OCI-LY7 (cell line): Measurements from ENCODE around the gene CDK6. TPM values are rescaled to one million over a fixed set of nuclear protein-coding genes. Genes with fewer than 3 reads are reported as not detected.

ENCODE experiments used
- BruUV-seq: library from RNA; stranded (reverse); fragments of 400-500 nt; replicated peaks from 2 replicates; lab custom pipeline; 2021; lab: Mats Ljungman, UMichigan
- CTCF ChIA-PET: fragments of 300-600 bp; sonication (Branson Sonifier 250); formaldehyde crosslinking; loops from one replicate; lab custom pipeline; 2022; ENCODE audit warnings: antibody characterized with exemption; ENCODE audit not compliant: unreplicated experiment; lab: Charles Lee
- POLR2A ChIA-PET: fragments of 300-600 bp; sonication (Branson Sonifier 250); formaldehyde crosslinking; loops from one replicate; lab custom pipeline; 2022; ENCODE audit warnings: antibody characterized with exemption; lab: Charles Lee
- DNase-seq: peaks from one replicate; pipeline ENCODE4 v3.0.0-alpha.2; 2015; ENCODE audit warnings: low spot score
- H2AFZ ChIP-seq: fragments of 200-600 bp; sonication (generic), shearing (Covaris generic); 2 replicates; pipeline ENCODE4 v1.6.1; 2014; ENCODE audit warnings: mild to moderate bottlenecking, antibody characterized with exemption, low read length, moderate library complexity
- H3K27ac ChIP-seq: fragments of 200-600 bp; sonication (generic); 2 replicates; pipeline ENCODE4 v1.5.1; 2014; ENCODE audit warnings: mixed run types, low read depth, mild to moderate bottlenecking, moderate library complexity, low read length, inconsistent platforms; ENCODE audit not compliant: poor library complexity, severe bottlenecking
- H3K36me3 ChIP-seq: fragments of 200-600 bp; sonication (generic); 2 replicates; pipeline ENCODE4 v1.6.1; 2014; ENCODE audit warnings: mild to moderate bottlenecking, antibody characterized with exemption, low read length, moderate library complexity, mixed read lengths; ENCODE audit not compliant: insufficient read depth
- H3K4me1 ChIP-seq: fragments of 200-600 bp; sonication (generic); 2 replicates; pipeline ENCODE4 v1.5.1; 2014; ENCODE audit warnings: mild to moderate bottlenecking, low read length; ENCODE audit not compliant: insufficient read depth, poor library complexity, severe bottlenecking
- H3K4me2 ChIP-seq: fragments of 200-600 bp; sonication (generic); 2 replicates; pipeline ENCODE4 v1.6.1; 2014; ENCODE audit warnings: mild to moderate bottlenecking, low read length
- H3K4me3 ChIP-seq: fragments of 200-600 bp; sonication (generic); 2 replicates; pipeline ENCODE4 v1.5.1; 2014; ENCODE audit warnings: mild to moderate bottlenecking, low read depth, low read length; ENCODE audit not compliant: poor library complexity, severe bottlenecking
- H3K79me2 ChIP-seq: fragments of 200-600 bp; sonication (generic); 2 replicates; pipeline ENCODE4 v1.6.1; 2016; ENCODE audit warnings: low read depth, mild to moderate bottlenecking, low read length, moderate library complexity, mixed read lengths; ENCODE audit not compliant: insufficient read depth
- H3K9me2 ChIP-seq: fragments of 200-600 bp; sonication (generic); 2 replicates; pipeline ENCODE4 v1.6.1; 2016; ENCODE audit warnings: mild to moderate bottlenecking, low read length, mixed read lengths; ENCODE audit not compliant: insufficient read depth
- H3K9me3 ChIP-seq: fragments of 200-600 bp; sonication (generic); 2 replicates; pipeline ENCODE4 v1.6.1; 2014; ENCODE audit warnings: mild to moderate bottlenecking, mixed run types, low read length, mixed read lengths
- H4K20me1 ChIP-seq: fragments of 200-600 bp; sonication (generic); 2 replicates; pipeline ENCODE4 v1.6.1; 2014; ENCODE audit warnings: mild to moderate bottlenecking, antibody characterized with exemption, low read length, moderate library complexity, mixed read lengths; ENCODE audit not compliant: insufficient read depth
- EZH2phosphoT487 ChIP-seq: fragments of 200-600 bp; sonication (generic); IDR thresholded peaks from 2 replicates; pipeline ENCODE4 v1.6.1; 2018; ENCODE audit warnings: low read depth, borderline replicate concordance, mild to moderate bottlenecking, mixed run types, antibody characterized with exemption, low read length, moderate library complexity, mixed read lengths
- intact Hi-C: fragments of 100-400 bp; cut with micrococcal nuclease; formaldehyde crosslinking; loops from one replicate; pipeline ENCODE4 v1.10.0; 2022; ENCODE audit not compliant: unreplicated experiment
- total RNA-seq, 2 experiments: library from RNA; depleted of rRNA in 1 of 2; stranded (reverse); fragments of >200 nt in 1 of 2; shearing (Covaris generic) in 1 of 2; gene quantifications; 2 replicates each; pipeline ENCODE4 v1.2.3, GENCODE V29; 2014 to 2022
- TF ChIP-seq, protein P1 (sequence below): fragments of 200-600 bp; sonication (generic); conservative IDR thresholded peaks from 2 replicates; pipeline ENCODE4 v1.5.1; 2014; ENCODE audit warnings: mild to moderate bottlenecking, antibody characterized with exemption, low read length, moderate library complexity, mixed read lengths

The CDK6 gene
- total RNA-seq, 2 experiments from 2014 or later, result 35.5 to 44.1 TPM

DNA sequence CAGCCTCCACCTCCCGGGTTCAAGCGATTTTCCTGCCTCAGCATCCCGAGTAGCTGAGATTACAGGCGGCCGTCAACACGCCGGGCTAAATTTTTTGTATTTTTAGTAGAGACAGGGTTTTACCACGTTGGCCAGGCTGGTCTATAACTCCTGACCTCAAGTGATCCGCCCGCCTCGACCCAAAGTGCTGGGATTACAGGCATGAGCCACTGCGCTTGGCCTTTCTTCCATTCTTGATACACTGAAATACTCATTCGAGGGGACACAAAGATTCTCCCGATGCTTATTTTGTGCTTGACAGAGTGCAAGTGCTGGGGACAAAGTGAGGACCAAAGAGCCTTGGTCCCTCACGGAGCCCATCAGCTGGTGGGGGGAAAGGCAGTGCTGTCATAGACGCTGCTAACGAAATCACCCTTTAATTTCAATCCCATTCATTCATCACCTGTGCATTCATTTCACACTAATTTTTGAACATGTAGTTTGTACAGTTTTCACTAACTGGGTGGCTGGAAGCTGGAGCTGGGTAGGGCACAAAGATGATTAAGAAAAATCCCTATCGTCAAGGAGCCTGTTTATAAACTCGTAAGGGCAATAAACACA is 245.6 kb downstream of the CDK6 start:
- H4K20me1 ChIP-seq, result peaks cover 36% of the 10 kb centered on the region
- H3K36me3 ChIP-seq, result peaks cover 27% of the 10 kb centered on the region
- CTCF ChIA-PET, result interaction anchor here (0.6 to 1.4 kb wide), 2 partner anchors 62 to 482 kb away, joined by 3 to 5 read pairs; partner anchors contain the start of genes PEX1 and RBM48
- DNase-seq, result no peak
- H3K4me3 ChIP-seq, result peak overlapping the region; percentile 89
- H3K9me3 ChIP-seq, result no peaks in the 10 kb centered on the region
- H2AFZ ChIP-seq, result peak overlapping the region; percentile 23; the same call in 1 of the 2 replicates
- peaks cover 40% of the 10 kb centered on the region for H3K79me2 ChIP-seq
- H3K27ac ChIP-seq, result no peak overlapping the region
- BruUV-seq, result TSS peak; percentile 85
- no peak for TF ChIP-seq EZH2phosphoT487
- TF ChIP-seq, protein P1, sequence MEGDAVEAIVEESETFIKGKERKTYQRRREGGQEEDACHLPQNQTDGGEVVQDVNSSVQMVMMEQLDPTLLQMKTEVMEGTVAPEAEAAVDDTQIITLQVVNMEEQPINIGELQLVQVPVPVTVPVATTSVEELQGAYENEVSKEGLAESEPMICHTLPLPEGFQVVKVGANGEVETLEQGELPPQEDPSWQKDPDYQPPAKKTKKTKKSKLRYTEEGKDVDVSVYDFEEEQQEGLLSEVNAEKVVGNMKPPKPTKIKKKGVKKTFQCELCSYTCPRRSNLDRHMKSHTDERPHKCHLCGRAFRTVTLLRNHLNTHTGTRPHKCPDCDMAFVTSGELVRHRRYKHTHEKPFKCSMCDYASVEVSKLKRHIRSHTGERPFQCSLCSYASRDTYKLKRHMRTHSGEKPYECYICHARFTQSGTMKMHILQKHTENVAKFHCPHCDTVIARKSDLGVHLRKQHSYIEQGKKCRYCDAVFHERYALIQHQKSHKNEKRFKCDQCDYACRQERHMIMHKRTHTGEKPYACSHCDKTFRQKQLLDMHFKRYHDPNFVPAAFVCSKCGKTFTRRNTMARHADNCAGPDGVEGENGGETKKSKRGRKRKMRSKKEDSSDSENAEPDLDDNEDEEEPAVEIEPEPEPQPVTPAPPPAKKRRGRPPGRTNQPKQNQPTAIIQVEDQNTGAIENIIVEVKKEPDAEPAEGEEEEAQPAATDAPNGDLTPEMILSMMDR, result no peak
- peaks cover 35% of the 10 kb centered on the region for H3K4me1 ChIP-seq
- no peaks in the 10 kb centered on the region for H3K9me2 ChIP-seq
- H3K4me2 ChIP-seq, result peak overlapping the region; percentile 83
- POLR2A ChIA-PET, result interaction anchor here (0.7 to 1.5 kb wide), 3 partner anchors 12 to 21 kb away, joined by 3 to 6 read pairs (median 4); no protein-coding TSS in a partner anchor
- intact Hi-C loops, result loop anchor here (1.0 to 10.0 kb wide), 3 partner anchors 457 to 1461 kb away; partner anchors contain the start of genes CYP51A1 and VPS50

DNA sequence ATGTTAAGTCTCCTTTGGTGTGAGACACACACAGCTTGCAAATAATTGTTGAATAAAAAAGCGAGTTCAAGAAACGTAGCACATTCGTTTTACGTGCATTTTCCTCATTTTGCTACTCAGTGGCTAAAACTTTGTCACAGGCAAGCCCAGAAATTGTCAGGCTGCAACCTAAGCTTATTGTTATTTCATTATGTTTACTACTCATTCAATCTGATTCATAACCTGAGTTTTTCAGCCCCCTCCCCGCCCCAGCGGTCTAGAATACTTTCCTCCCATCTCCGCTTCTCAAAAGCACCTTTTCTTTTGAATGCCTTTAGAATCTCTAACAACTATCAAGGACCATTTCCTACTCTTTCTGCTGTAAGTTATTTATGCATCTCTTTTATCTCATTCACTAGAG is 247.3 kb downstream of the CDK6 start:
- H3K4me1 ChIP-seq, result peaks cover 41% of the 10 kb centered on the region
- H3K36me3 ChIP-seq, result peaks cover 44% of the 10 kb centered on the region
- ChIA-PET CTCF (no interaction called here), POLR2A (no interaction called here)
- H3K27ac ChIP-seq, result no peak overlapping the region
- H4K20me1 ChIP-seq, result peaks cover 42% of the 10 kb centered on the region
- DNase-seq, result no peak
- intact Hi-C loops, result loop anchor here (5.0 kb wide), 1 partner anchor 62 kb away; the partner anchor contains the start of genes PEX1 and RBM48
- TSS peak; percentile 48 for BruUV-seq
- H3K9me2 ChIP-seq, result no peaks in the 10 kb centered on the region
- peak overlapping the region; percentile 89 for H3K4me3 ChIP-seq
- peaks cover 14% of the 10 kb centered on the region; the same call in 1 of the 2 replicates for H3K9me3 ChIP-seq
- H2AFZ ChIP-seq, result no peak overlapping the region
- peaks cover 57% of the 10 kb centered on the region for H3K79me2 ChIP-seq
- TF ChIP-seq EZH2phosphoT487, result no peak
- TF ChIP-seq, protein P1, result no peak
- peak overlapping the region; percentile 83 for H3K4me2 ChIP-seq

DNA sequence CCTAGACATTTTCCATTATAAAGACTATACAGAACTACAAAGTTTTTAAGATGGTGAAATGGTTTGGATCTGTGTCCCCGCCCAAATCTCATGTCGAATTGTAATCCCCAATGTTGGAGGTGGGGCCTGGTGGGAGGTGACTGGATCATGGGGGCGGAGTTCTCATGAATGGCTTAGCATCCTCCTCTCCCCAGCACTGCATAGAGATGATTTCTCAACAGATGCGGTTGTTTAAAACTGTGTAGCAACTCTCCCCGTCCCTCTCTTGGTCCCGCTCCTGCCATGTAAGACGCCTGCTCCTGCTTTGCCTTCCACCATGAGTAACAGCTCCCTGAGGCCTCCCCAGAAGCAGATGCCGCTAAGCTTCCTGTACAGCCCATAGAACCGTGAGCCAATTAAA is 247.8 kb downstream of the CDK6 start:
- Histone ChIP-seq H3K9me3 (peaks cover 14% of the 10 kb centered on the region; the same call in 1 of the 2 replicates), H4K20me1 (peaks cover 42% of the 10 kb centered on the region), H3K4me1 (peaks cover 41% of the 10 kb centered on the region), H3K4me3 (peak overlapping the region; percentile 89), H3K27ac (no peak overlapping the region), H2AFZ (no peak overlapping the region), H3K4me2 (peak overlapping the region; percentile 83), H3K36me3 (peaks cover 47% of the 10 kb centered on the region), H3K9me2 (no peaks in the 10 kb centered on the region), H3K79me2 (peaks cover 62% of the 10 kb centered on the region)
- TF ChIP-seq, protein P1, result no peak
- TF ChIP-seq EZH2phosphoT487, result no peak
- intact Hi-C loops, result loop anchor here (5.0 kb wide), 1 partner anchor 61 kb away; the partner anchor contains the start of genes PEX1 and RBM48
- ChIA-PET POLR2A (interaction anchor here (0.5 kb wide), 1 partner anchor 223 kb away, joined by 6 read pairs; no protein-coding TSS in a partner anchor), CTCF (no interaction called here)
- DNase-seq, result no peak
- no TSS peak for BruUV-seq
